CD14-positive monocyte (primary cell): ENCODE measurements around the gene MMD2. TPM values are rescaled to one million over a fixed set of nuclear protein-coding genes. Genes with fewer than 3 reads are reported as not detected.

Experiments
- DNase-seq, 3 donors: peaks; one replicate each; pipeline ENCODE4 v3.0.0-alpha.2; 2011 to 2022
- H2AFZ ChIP-seq: 2 replicates; pipeline ENCODE4 v1.6.0; 2012; ENCODE audit warnings: mild to moderate bottlenecking, low read depth, low read length, inconsistent platforms; ENCODE audit not compliant: insufficient read depth, poor library complexity, severe bottlenecking
- H3K27ac ChIP-seq, 2 donors: 1 replicate in 1 of 2; 2 replicates in 1 of 2; pipeline ENCODE4 v1.5.1; 2012 to 2013; ENCODE audit warnings: low read length in 2 of 2, control low read depth in 1 of 2, inconsistent platforms in 1 of 2, low read depth in 1 of 2, mild to moderate bottlenecking in 1 of 2
- H3K27me3 ChIP-seq, 2 donors: one replicate each; pipeline versions ENCODE4 v1.6.0 to v1.6.1; 2011 to 2013; ENCODE audit warnings: low read length in 2 of 2; ENCODE audit not compliant: control insufficient read depth in 2 of 2, insufficient read depth in 2 of 2
- H3K36me3 ChIP-seq, 2 donors: replicated peaks in 1 of 2; 1 replicate in 1 of 2; 2 replicates in 1 of 2; pipeline versions ENCODE4 v1.5.1 to v1.6.1; 2012 to 2013; ENCODE audit warnings: low read length in 2 of 2, control low read depth in 1 of 2, inconsistent platforms in 1 of 2, mild to moderate bottlenecking in 1 of 2; ENCODE audit not compliant: insufficient read depth in 2 of 2, control insufficient read depth in 1 of 2
- H3K4me1 ChIP-seq, 2 donors: 1 replicate in 1 of 2; 2 replicates in 1 of 2; pipeline versions ENCODE4 v1.5.1 to v1.6.1; 2012 to 2013; ENCODE audit warnings: low read length in 2 of 2, control low read depth in 1 of 2, inconsistent platforms in 1 of 2, mild to moderate bottlenecking in 1 of 2, moderate library complexity in 1 of 2; ENCODE audit not compliant: insufficient read depth in 2 of 2, control insufficient read depth in 1 of 2
- H3K4me2 ChIP-seq: replicated peaks from 2 replicates; pipeline ENCODE3; 2012; ENCODE audit warnings: low read length, moderate library complexity, mild to moderate bottlenecking; ENCODE audit not compliant: poor library complexity, severe bottlenecking; ENCODE audit errors: extremely low read depth
- H3K4me3 ChIP-seq, 3 experiments: fragments of 200-600 bp in 1 of 3; sonication (generic) in 1 of 3; replicated peaks in 1 of 3; 1 replicate in 2 of 3; 2 replicates in 1 of 3; pipeline ENCODE4 v1.5.1; 2011 to 2013; ENCODE audit warnings: low read length in 3 of 3, mild to moderate bottlenecking in 3 of 3, control low read depth in 2 of 3, low read depth in 2 of 3, inconsistent platforms in 1 of 3, moderate library complexity in 1 of 3
- H3K79me2 ChIP-seq: 2 replicates; pipeline ENCODE4 v1.6.0; 2012; ENCODE audit warnings: mild to moderate bottlenecking, control low read depth, inconsistent platforms, low read length, moderate library complexity; ENCODE audit not compliant: insufficient read depth
- H3K9ac ChIP-seq: 2 replicates; pipeline ENCODE4 v1.6.0; 2017; ENCODE audit warnings: low read length, mild to moderate bottlenecking; ENCODE audit not compliant: insufficient read depth, poor library complexity, severe bottlenecking
- H3K9me3 ChIP-seq, 2 donors: replicated peaks in 1 of 2; 1 replicate in 1 of 2; 2 replicates in 1 of 2; pipeline versions ENCODE4 v1.5.1 to v1.6.1; 2012 to 2013; ENCODE audit warnings: low read length in 2 of 2, control low read depth in 1 of 2; ENCODE audit not compliant: control insufficient read depth in 1 of 2, insufficient read depth in 1 of 2
- H4K20me1 ChIP-seq: 2 replicates; pipeline ENCODE4 v1.6.0; 2012; ENCODE audit warnings: mild to moderate bottlenecking, low read length, control low read depth, moderate library complexity; ENCODE audit not compliant: insufficient read depth
- H3K27ac Mint-ChIP-seq, 7 donors: one replicate each; pipeline ENCODE4 v1.8.0; 2020; ENCODE audit warnings: mild to moderate bottlenecking in 7 of 7, mixed read lengths in 7 of 7, moderate library complexity in 6 of 7, inconsistent platforms in 2 of 7
- H3K27me3 Mint-ChIP-seq, 3 donors: one replicate each; pipeline ENCODE4 v1.8.0; 2021 to 2022; ENCODE audit warnings: low read depth in 3 of 3, mild to moderate bottlenecking in 3 of 3, mixed read lengths in 3 of 3, moderate library complexity in 3 of 3, inconsistent platforms in 1 of 3
- H3K36me3 Mint-ChIP-seq, 2 donors: one replicate each; pipeline ENCODE4 v1.8.0; 2020; ENCODE audit warnings: mixed read lengths in 2 of 2, inconsistent platforms in 1 of 2, mild to moderate bottlenecking in 1 of 2
- H3K4me1 Mint-ChIP-seq: one replicate; pipeline ENCODE4 v1.8.0; 2020; ENCODE audit warnings: mild to moderate bottlenecking, mixed read lengths
- H3K4me3 Mint-ChIP-seq, 2 donors: one replicate each; pipeline ENCODE4 v1.8.0; 2020; ENCODE audit warnings: mild to moderate bottlenecking in 2 of 2, mixed read lengths in 2 of 2, moderate library complexity in 1 of 2
- H3K9me3 Mint-ChIP-seq, 7 donors: one replicate each; pipeline ENCODE4 v1.8.0; 2020 to 2022; ENCODE audit warnings: mixed read lengths in 7 of 7, mild to moderate bottlenecking in 6 of 7, moderate library complexity in 6 of 7, inconsistent platforms in 2 of 7
- WGBS: methylation state at CpG from one replicate; pipeline ENCODE4 v1.1.5; 2013; ENCODE audit warnings: missing lambda C conversion rate; ENCODE audit not compliant: insufficient coverage; 5-methylcytosine and 5-hydroxymethylcytosine counted together
- intact Hi-C, 2 donors: fragments of 100-400 bp; cut with micrococcal nuclease; formaldehyde crosslinking; loops; one replicate each; pipeline versions ENCODE4 v1.15.0 to v1.15.1; 2023
- polyA plus RNA-seq, 3 donors: library from polyadenylated mRNA; depleted of rRNA in 1 of 3; unstranded in 2 of 3; stranded (reverse) in 1 of 3; fragments of 300-500 nt in 2 of 3; fragments of >200 nt in 1 of 3; fragmentation: Illumina TruSeq in 2 of 3; gene quantifications; 1 replicate in 2 of 3; 2 replicates in 1 of 3; pipeline ENCODE4 v1.2.3, GENCODE V29; 2012 to 2021
- TF ChIP-seq, protein P1 (sequence below): fragments of 200-600 bp; IDR thresholded peaks from one replicate; pipeline ENCODE4 v1.8.0; 2022; ENCODE audit warnings: antibody characterized with exemption, mild to moderate bottlenecking

The MMD2 gene
- polyA plus RNA-seq, 3 donors, result not detected

GRCh38 chr7:4885317-4885807 is 73.6 kb downstream of the MMD2 start:
- no peak overlapping the region for H3K4me3 Mint-ChIP-seq
- H3K36me3 ChIP-seq, result no peaks in the 10 kb centered on the region
- 100% methylated on average over 1 of the region's 7 CpGs for WGBS
- peaks cover 0 to 3% of the 10 kb centered on the region in 2 donors for H3K36me3 Mint-ChIP-seq
- H3K79me2 ChIP-seq, result no peaks in the 10 kb centered on the region
- intact Hi-C loops, result no loop called here
- H3K27ac Mint-ChIP-seq, result no peak overlapping the region
- no peak overlapping the region for H3K4me3 ChIP-seq
- H3K4me1 ChIP-seq, result peaks cover 0 to 15% of the 10 kb centered on the region in 2 donors
- H3K27me3 ChIP-seq, result peaks cover 12 to 25% of the 10 kb centered on the region in 2 donors
- H3K27me3 Mint-ChIP-seq, result peaks cover 34 to 60% (median 44%) of the 10 kb centered on the region in 3 donors
- H3K4me2 ChIP-seq, result no peak overlapping the region
- no peak for DNase-seq
- H4K20me1 ChIP-seq, result no peaks in the 10 kb centered on the region
- TF ChIP-seq, protein P1, sequence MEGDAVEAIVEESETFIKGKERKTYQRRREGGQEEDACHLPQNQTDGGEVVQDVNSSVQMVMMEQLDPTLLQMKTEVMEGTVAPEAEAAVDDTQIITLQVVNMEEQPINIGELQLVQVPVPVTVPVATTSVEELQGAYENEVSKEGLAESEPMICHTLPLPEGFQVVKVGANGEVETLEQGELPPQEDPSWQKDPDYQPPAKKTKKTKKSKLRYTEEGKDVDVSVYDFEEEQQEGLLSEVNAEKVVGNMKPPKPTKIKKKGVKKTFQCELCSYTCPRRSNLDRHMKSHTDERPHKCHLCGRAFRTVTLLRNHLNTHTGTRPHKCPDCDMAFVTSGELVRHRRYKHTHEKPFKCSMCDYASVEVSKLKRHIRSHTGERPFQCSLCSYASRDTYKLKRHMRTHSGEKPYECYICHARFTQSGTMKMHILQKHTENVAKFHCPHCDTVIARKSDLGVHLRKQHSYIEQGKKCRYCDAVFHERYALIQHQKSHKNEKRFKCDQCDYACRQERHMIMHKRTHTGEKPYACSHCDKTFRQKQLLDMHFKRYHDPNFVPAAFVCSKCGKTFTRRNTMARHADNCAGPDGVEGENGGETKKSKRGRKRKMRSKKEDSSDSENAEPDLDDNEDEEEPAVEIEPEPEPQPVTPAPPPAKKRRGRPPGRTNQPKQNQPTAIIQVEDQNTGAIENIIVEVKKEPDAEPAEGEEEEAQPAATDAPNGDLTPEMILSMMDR, result no peak
- H3K27ac ChIP-seq, result no peak overlapping the region
- peaks cover 10% of the 10 kb centered on the region for H3K4me1 Mint-ChIP-seq
- no peak overlapping the region for H3K9ac ChIP-seq
- peaks cover 3 to 10% (median 5%) of the 10 kb centered on the region in 7 donors for H3K9me3 Mint-ChIP-seq
- H3K9me3 ChIP-seq, result peaks cover 3 to 4% of the 10 kb centered on the region in 2 donors
- no peak overlapping the region for H2AFZ ChIP-seq

DNA sequence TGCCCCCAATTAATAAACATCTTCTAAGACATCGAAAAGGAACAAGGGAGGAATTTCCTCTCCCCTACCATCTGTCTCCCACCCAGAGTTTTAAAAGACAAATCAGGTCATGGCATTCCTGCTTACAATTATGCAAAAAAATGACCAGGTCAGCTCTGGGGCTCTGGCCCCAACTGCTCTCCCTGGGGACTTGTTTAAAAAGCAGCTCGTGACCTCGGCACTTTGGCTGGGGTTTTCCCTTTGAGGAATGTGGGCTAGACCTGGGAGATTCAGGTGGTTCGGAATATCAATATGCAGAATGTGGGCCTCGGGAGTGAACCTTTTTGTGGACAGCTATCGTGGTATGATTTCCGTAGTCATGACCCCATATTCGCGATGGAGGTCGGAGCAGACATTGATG is 74.8 kb downstream of the MMD2 start:
- TF ChIP-seq, protein P1, result no peak
- no peaks in the 10 kb centered on the region for H3K79me2 ChIP-seq
- H3K4me1 Mint-ChIP-seq, result peaks cover 10% of the 10 kb centered on the region
- H3K27me3 Mint-ChIP-seq, result peaks cover 34 to 60% (median 44%) of the 10 kb centered on the region in 3 donors
- H3K36me3 ChIP-seq, result no peaks in the 10 kb centered on the region
- H3K4me2 ChIP-seq, result peak overlapping the region; percentile 66
- H3K27ac Mint-ChIP-seq, result no peak overlapping the region
- intact Hi-C loops, result no loop called here
- H3K4me1 ChIP-seq, result peaks cover 0 to 15% of the 10 kb centered on the region in 2 donors
- no peak overlapping the region for H2AFZ ChIP-seq
- no peak overlapping the region for H3K9ac ChIP-seq
- H3K4me3 ChIP-seq, result no peak overlapping the region
- H3K36me3 Mint-ChIP-seq, result peaks cover 0 to 3% of the 10 kb centered on the region in 2 donors
- peaks cover 3 to 10% (median 5%) of the 10 kb centered on the region in 7 donors for H3K9me3 Mint-ChIP-seq
- no peak for DNase-seq
- no peak overlapping the region for H3K27ac ChIP-seq
- peaks cover 3 to 4% of the 10 kb centered on the region in 2 donors for H3K9me3 ChIP-seq
- H3K27me3 ChIP-seq, result peaks cover 12 to 25% of the 10 kb centered on the region in 2 donors
- H3K4me3 Mint-ChIP-seq, result peak overlapping the region in 1 of 2 donors; percentile 64
- no peaks in the 10 kb centered on the region for H4K20me1 ChIP-seq
- 86% methylated on average over 3 of the region's 10 CpGs for WGBS
